Smooth muscle cell (in vitro differentiated cells): Measurements from ENCODE around the gene SLC16A6. TPM values are rescaled to one million over a fixed set of nuclear protein-coding genes. Genes with fewer than 3 reads are reported as not detected.
"Not testable (repeated sequence)": the region's sequence is repeated elsewhere in the genome, so short reads cannot be mapped to it uniquely, and the experiment has no call there.

Source experiments
- DNase-seq: peaks from one replicate; lab custom pipeline; 2025; ENCODE audit not compliant: unreplicated experiment; lab: John Stamatoyannopoulos, UW
- H2AFZ ChIP-seq: fragments of 200-600 bp; sonication (generic); 2 replicates; pipeline ENCODE4 v1.6.0; 2016; ENCODE audit warnings: antibody characterized with exemption, low read depth, mild to moderate bottlenecking
- H3F3A ChIP-seq: fragments of 200-600 bp; sonication (generic); 2 replicates; pipeline ENCODE4 v1.6.0; 2017; ENCODE audit warnings: antibody characterized with exemption, low read depth
- H3K27ac ChIP-seq: fragments of 200-600 bp; sonication (generic); 2 replicates; pipeline ENCODE4 v1.5.1; 2016; ENCODE audit warnings: low read depth, mild to moderate bottlenecking
- H3K27me3 ChIP-seq: fragments of 200-600 bp; sonication (generic); 2 replicates; pipeline ENCODE4 v1.6.1; 2016; ENCODE audit warnings: low read depth, mild to moderate bottlenecking
- H3K36me3 ChIP-seq: fragments of 200-600 bp; sonication (generic); 2 replicates; pipeline ENCODE4 v1.5.1; 2016; ENCODE audit warnings: low read depth
- H3K4me1 ChIP-seq: fragments of 200-600 bp; sonication (generic); 2 replicates; pipeline ENCODE4 v1.5.1; 2016; ENCODE audit warnings: low read depth
- H3K4me2 ChIP-seq: fragments of 200-600 bp; sonication (generic); 2 replicates; pipeline ENCODE4 v1.6.0; 2016; ENCODE audit warnings: mild to moderate bottlenecking
- H3K4me3 ChIP-seq: fragments of 200-600 bp; sonication (generic); 2 replicates; pipeline ENCODE4 v1.5.1; 2016; ENCODE audit warnings: mild to moderate bottlenecking
- H3K79me2 ChIP-seq: fragments of 200-600 bp; sonication (generic); 2 replicates; pipeline ENCODE4 v1.6.0; 2016; ENCODE audit warnings: low read depth, mild to moderate bottlenecking
- H3K9ac ChIP-seq: fragments of 200-600 bp; sonication (generic); 2 replicates; pipeline ENCODE4 v1.6.0; 2016; ENCODE audit warnings: low read depth
- H3K9me3 ChIP-seq: fragments of 200-600 bp; sonication (generic); replicated peaks from 2 replicates; pipeline ENCODE4 v1.5.1; 2016; ENCODE audit warnings: low read depth
- H4K20me1 ChIP-seq: fragments of 200-600 bp; sonication (generic); 2 replicates; pipeline ENCODE4 v1.6.0; 2016; ENCODE audit warnings: low read depth
- CTCF ChIP-seq: fragments of 200-600 bp; sonication (generic); IDR thresholded peaks from 2 replicates; pipeline ENCODE4 v1.5.1; 2017; ENCODE audit warnings: borderline replicate concordance, mild to moderate bottlenecking, antibody characterized with exemption; ENCODE audit not compliant: insufficient read depth, poor library complexity, severe bottlenecking
- WGBS: methylation state at CpG from one replicate; pipeline ENCODE4 v1.1.7; 2016; ENCODE audit warnings: low lambda C conversion rate; 5-methylcytosine and 5-hydroxymethylcytosine counted together
- polyA plus RNA-seq: library from polyadenylated mRNA; unstranded; fragments of >200 nt; fragmentation: Nextera tagmentation; extraction: Ambion mirVana; gene quantifications from 2 replicates; pipeline ENCODE4 v1.2.1, GENCODE V29; 2016
- total RNA-seq: library from RNA; depleted of rRNA; stranded (reverse); fragments of >200 nt; gene quantifications from 2 replicates; pipeline ENCODE4 v1.2.3, GENCODE V29; 2014

Gene SLC16A6
- total and polyA plus RNA-seq, 2 experiments from 2014 or later: 0.04 TPM; not detected in 1

- Histone ChIP-seq H3K9ac (no peak overlapping the region), H3K79me2 (no peaks in the 10 kb centered on the region), H4K20me1 (no peaks in the 10 kb centered on the region), H2AFZ (no peak overlapping the region), H3K4me3 (no peak overlapping the region), H3K36me3 (no peaks in the 10 kb centered on the region), H3K27me3 (no peaks in the 10 kb centered on the region), H3F3A (no peaks in the 10 kb centered on the region), H3K4me2 (no peak overlapping the region), H3K4me1 (no peaks in the 10 kb centered on the region), H3K9me3 (no peaks in the 10 kb centered on the region), H3K27ac (no peak overlapping the region)
- 74% methylated on average over 1 of the region's 1 CpG for WGBS
- DNase-seq: no peak
- no peak for TF ChIP-seq CTCF
These were observed 59.4 kb downstream of the SLC16A6 start for GRCh38 chr17:68231541-68231940.

DNA sequence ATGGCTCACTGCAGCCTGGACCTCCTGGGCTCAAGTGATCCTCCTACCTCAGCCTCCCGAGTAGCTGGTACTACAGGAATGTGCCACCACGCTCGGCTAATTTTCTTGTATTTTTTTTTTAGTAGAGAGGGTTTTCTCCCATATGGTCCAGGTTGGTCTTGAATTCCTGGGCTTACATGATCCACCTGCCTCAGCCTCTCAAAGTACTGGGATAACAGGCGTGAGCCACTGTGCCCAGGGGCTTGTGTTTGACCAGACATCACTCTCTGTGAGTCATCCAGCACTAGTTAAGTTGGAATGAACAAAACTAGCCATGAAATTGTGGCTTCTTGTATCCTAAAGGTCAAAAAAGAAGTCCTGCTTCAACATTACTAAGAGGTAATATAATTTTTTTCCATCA is 59.8 kb downstream of the SLC16A6 start:
- WGBS: 83% methylated on average over 4 of the region's 4 CpGs

GRCh38 chr17:68229619-68230018 is 61.3 kb downstream of the SLC16A6 start:
- H3K27me3 ChIP-seq: no peaks in the 10 kb centered on the region
- DNase-seq: no peak
- WGBS: 92% methylated on average over 8 of the region's 8 CpGs
- H3K9ac ChIP-seq: no peak overlapping the region
- H3K36me3 ChIP-seq: no peaks in the 10 kb centered on the region
- no peak overlapping the region for H3K4me3 ChIP-seq
- no peaks in the 10 kb centered on the region for H3K79me2 ChIP-seq
- no peak overlapping the region for H3K4me2 ChIP-seq
- no peaks in the 10 kb centered on the region for H3F3A ChIP-seq
- TF ChIP-seq CTCF: no peak
- H3K4me1 ChIP-seq: no peaks in the 10 kb centered on the region
- no peak overlapping the region for H3K27ac ChIP-seq
- no peak overlapping the region for H2AFZ ChIP-seq
- H3K9me3 ChIP-seq: no peaks in the 10 kb centered on the region
- no peaks in the 10 kb centered on the region for H4K20me1 ChIP-seq

More for the DNA sequence above, 59.8 kb downstream of the SLC16A6 start:
- H4K20me1 ChIP-seq, H3K27ac ChIP-seq, H3K9ac ChIP-seq, H3K36me3 ChIP-seq, H3K9me3 ChIP-seq, DNase-seq, H3K79me2 ChIP-seq, H3K4me2 ChIP-seq, H3K4me3 ChIP-seq, H3K27me3 ChIP-seq, H2AFZ ChIP-seq, H3F3A ChIP-seq, H3K4me1 ChIP-seq: not testable (repeated sequence)

- H3K9me3 ChIP-seq: no peaks in the 10 kb centered on the region
- no peaks in the 10 kb centered on the region for H4K20me1 ChIP-seq
- no peaks in the 10 kb centered on the region for H3K36me3 ChIP-seq
- no peak overlapping the region for H3K9ac ChIP-seq
- H3K27me3 ChIP-seq: no peaks in the 10 kb centered on the region
- H2AFZ ChIP-seq: no peak overlapping the region
- no peak overlapping the region for H3K4me2 ChIP-seq
- no peak overlapping the region for H3K27ac ChIP-seq
- no peak for TF ChIP-seq CTCF
- H3K79me2 ChIP-seq: no peaks in the 10 kb centered on the region
- H3K4me1 ChIP-seq: no peaks in the 10 kb centered on the region
- DNase-seq: no peak
- 84% methylated on average over 17 of the region's 17 CpGs for WGBS
- no peak overlapping the region for H3K4me3 ChIP-seq
- no peaks in the 10 kb centered on the region for H3F3A ChIP-seq
These were observed 61.9 kb downstream of the SLC16A6 start for GRCh38 chr17:68228817-68229570.

DNA sequence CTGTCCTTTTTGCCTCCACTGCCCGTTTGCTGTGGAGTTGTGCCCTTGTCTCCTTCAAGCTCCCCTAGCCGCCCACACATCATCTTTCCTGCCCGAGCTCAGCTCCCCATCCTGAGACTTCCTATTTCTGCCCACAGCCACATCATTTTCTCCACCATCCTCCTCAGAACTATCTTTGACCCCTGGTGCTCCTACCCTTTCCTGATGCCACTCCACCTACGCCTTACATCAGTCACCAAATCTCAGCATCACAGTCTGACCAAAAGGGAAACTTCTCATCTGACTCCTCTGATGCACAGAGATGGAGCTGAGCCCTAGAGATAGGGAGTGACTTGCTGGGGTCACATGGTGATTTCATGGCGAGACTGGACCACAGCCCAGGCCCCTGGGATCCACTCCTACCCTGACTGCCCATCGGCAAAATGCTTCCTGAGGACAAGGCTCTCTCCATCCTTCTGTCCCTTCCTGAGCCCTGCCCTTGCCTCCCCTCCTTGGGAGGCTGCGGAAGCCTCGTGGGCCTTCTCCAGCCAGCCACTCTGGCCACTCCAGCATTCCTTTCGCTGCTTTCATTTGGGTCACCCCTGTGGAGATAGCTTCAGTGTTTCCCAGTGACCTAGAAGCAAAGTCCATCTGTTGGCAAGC is 62.8 kb downstream of the SLC16A6 start:
- H3K79me2 ChIP-seq, H3K36me3 ChIP-seq, H3K4me3 ChIP-seq, H3K4me1 ChIP-seq, DNase-seq, H2AFZ ChIP-seq, H4K20me1 ChIP-seq, H3K27ac ChIP-seq, H3F3A ChIP-seq, H3K9ac ChIP-seq, H3K27me3 ChIP-seq, H3K9me3 ChIP-seq, H3K4me2 ChIP-seq: not testable (repeated sequence)
- 93% methylated on average over 9 of the region's 9 CpGs for WGBS

- H2AFZ ChIP-seq, H3K79me2 ChIP-seq, H3F3A ChIP-seq, H4K20me1 ChIP-seq, H3K27me3 ChIP-seq, DNase-seq, H3K9me3 ChIP-seq, H3K9ac ChIP-seq, H3K4me2 ChIP-seq, H3K4me1 ChIP-seq, H3K4me3 ChIP-seq, H3K27ac ChIP-seq, H3K36me3 ChIP-seq: not testable (repeated sequence)
- 94% methylated on average over 4 of the region's 4 CpGs for WGBS
These were observed 65.9 kb downstream of the SLC16A6 start for GRCh38 chr17:68225055-68225454.
